K562 (cell line): ENCODE measurements around the gene RABIF. TPM values are rescaled to one million over a fixed set of nuclear protein-coding genes. Genes with fewer than 3 reads are reported as not detected.

Source experiments
- ATF7 ChIP-seq: fragments of 450-650 bp; IDR thresholded peaks from 2 replicates; pipeline ENCODE4 v1.7.1; 2014; ENCODE audit warnings: mild to moderate bottlenecking, moderate library complexity
- BRD9 ChIP-seq: fragments of 450-650 bp; IDR thresholded peaks from 2 replicates; pipeline ENCODE4 v1.6.1; 2018; ENCODE audit warnings: low read depth; ENCODE audit not compliant: partially characterized antibody
- CXXC5 ChIP-seq: fragments of 250-450 bp; sonication (Bioruptor Pico); IDR thresholded peaks from 2 replicates; pipeline ENCODE4 v1.8.0; 2022; ENCODE audit warnings: inconsistent platforms, mild to moderate bottlenecking, moderate library complexity
- EHMT2 ChIP-seq: fragments of 450-650 bp; IDR thresholded peaks from 2 replicates; pipeline ENCODE4 v1.6.1; 2018; ENCODE audit warnings: antibody characterized with exemption
- EP300 ChIP-seq: IDR thresholded peaks from 2 replicates; pipeline ENCODE4 v1.6.1; 2012; ENCODE audit warnings: low read length, improper control_type of control experiment
- JUN ChIP-seq, 2 experiments: sonication (generic) in 1 of 2; formaldehyde crosslinking in 1 of 2; IDR thresholded peaks; 2 replicates each; pipeline versions ENCODE4 v1.6.1 to v1.8.0; 2012 to 2022; ENCODE audit warnings: borderline replicate concordance in 2 of 2, mild to moderate bottlenecking in 2 of 2, improper control_type of control experiment in 1 of 2, low read depth in 1 of 2, low read length in 1 of 2, missing genetic modification reagents in 1 of 2
- KAT2B ChIP-seq: IDR thresholded peaks from one replicate; pipeline ENCODE4 v1.6.1; 2012; ENCODE audit warnings: low read depth, mild to moderate bottlenecking, control low read depth, inconsistent platforms, low read length, moderate library complexity
- LCOR ChIP-seq: sonication (generic); formaldehyde crosslinking; IDR thresholded peaks from 2 replicates; pipeline ENCODE4 v1.8.0; 2022; ENCODE audit warnings: mild to moderate bottlenecking, missing genetic modification reagents
- LEF1 ChIP-seq: fragments of 450-650 bp; IDR thresholded peaks from 2 replicates; pipeline ENCODE4 v1.6.1; 2016; ENCODE audit warnings: mild to moderate bottlenecking
- POLR2AphosphoS5 ChIP-seq: IDR thresholded peaks from 2 replicates; pipeline ENCODE4 v1.6.1; 2011; ENCODE audit warnings: mild to moderate bottlenecking, low read depth, low read length, moderate library complexity; ENCODE audit not compliant: control insufficient read depth, insufficient read depth
- RAD51 ChIP-seq: fragments of 450-650 bp; IDR thresholded peaks from 2 replicates; pipeline ENCODE4 v1.7.1; 2016; ENCODE audit warnings: low read depth, mild to moderate bottlenecking, borderline replicate concordance
- RB1 ChIP-seq: fragments of 450-650 bp; IDR thresholded peaks from 2 replicates; pipeline ENCODE4 v1.6.1; 2017; ENCODE audit warnings: low read depth, mild to moderate bottlenecking
- RCOR1 ChIP-seq, 2 experiments: IDR thresholded peaks; 2 replicates each; pipeline ENCODE4 v1.6.1; 2012; ENCODE audit warnings: low read depth in 2 of 2, low read length in 2 of 2, borderline replicate concordance in 1 of 2, improper control_type of control experiment in 1 of 2
- RNF2 ChIP-seq: sonication (generic); IDR thresholded peaks from 2 replicates; pipeline ENCODE4 v1.6.1; 2016
- SMARCA4 ChIP-seq: fragments of 450-650 bp; IDR thresholded peaks from 2 replicates; pipeline ENCODE4 v1.6.1; 2016
- SMARCC2 ChIP-seq: fragments of 450-650 bp; IDR thresholded peaks from 2 replicates; pipeline ENCODE4 v1.6.1; 2017; ENCODE audit warnings: antibody characterized with exemption, moderate library complexity, mild to moderate bottlenecking, low read depth
- TAF9B ChIP-seq: fragments of 450-650 bp; IDR thresholded peaks from 2 replicates; pipeline ENCODE4 v1.6.1; 2018; ENCODE audit warnings: mild to moderate bottlenecking; ENCODE audit not compliant: partially characterized antibody
- ZFX ChIP-seq: sonication (generic); formaldehyde crosslinking; IDR thresholded peaks from 2 replicates; pipeline ENCODE4 v1.8.0; 2022; ENCODE audit warnings: mild to moderate bottlenecking, missing genetic modification reagents, moderate library complexity
- polyA plus RNA-seq, 8 experiments: library from polyadenylated mRNA; depleted of rRNA in 4 of 8; stranded (reverse) in 5 of 8; unstranded in 3 of 8; fragments of >200 nt; fragmentation: Nextera tagmentation in 2 of 8; fragmentation: Illumina TruSeq in 1 of 8; extraction: Ambion mirVana in 2 of 8; extraction: Trizol in 1 of 8; gene quantifications; 2 replicates each; pipeline versions ENCODE4 v1.2.1 to v1.2.3, GENCODE V29; 2011 to 2014; ENCODE audit warnings: inconsistent platforms in 1 of 8, missing spikeins in 1 of 8
- total RNA-seq, 7 experiments: library from RNA; depleted of rRNA in 6 of 7; stranded (reverse); fragments of >200 nt in 6 of 7; fragmentation: Illumina TruSeq in 2 of 7; extraction: Trizol in 2 of 7; gene quantifications; 2 replicates each; pipeline versions ENCODE4 v1.2.1 to v1.2.3, GENCODE V29; 2011 to 2021; ENCODE audit warnings: low replicate concordance in 1 of 7
- TF ChIP-seq, protein P1 (sequence below): sonication (generic); formaldehyde crosslinking; IDR thresholded peaks from 2 replicates; pipeline ENCODE4 v1.8.0; 2022; ENCODE audit warnings: mild to moderate bottlenecking, missing genetic modification reagents
- TF ChIP-seq, protein P2 (sequence below): IDR thresholded peaks from 2 replicates; pipeline ENCODE4 v1.6.1; 2012; ENCODE audit warnings: low read depth, low read length, improper control_type of control experiment, borderline replicate concordance
- TF ChIP-seq, protein P3 (sequence below): fragments of 450-650 bp; formaldehyde crosslinking; IDR thresholded peaks from 2 replicates; pipeline ENCODE4 v1.4.0; 2022; ENCODE audit warnings: missing genetic modification characterization
- TF ChIP-seq, protein P4 (sequence below): sonication (generic); formaldehyde crosslinking; IDR thresholded peaks from 2 replicates; pipeline ENCODE4 v1.8.0; 2022; ENCODE audit warnings: missing genetic modification reagents, mild to moderate bottlenecking, moderate library complexity, borderline replicate concordance

The RABIF gene
- total and polyA plus RNA-seq, 9 of the 15 experiments (the other 6 are each of a cell fraction or from before 2014, with no cell fraction given) = 7.4 to 20.1 (median 11.0) TPM

DNA sequence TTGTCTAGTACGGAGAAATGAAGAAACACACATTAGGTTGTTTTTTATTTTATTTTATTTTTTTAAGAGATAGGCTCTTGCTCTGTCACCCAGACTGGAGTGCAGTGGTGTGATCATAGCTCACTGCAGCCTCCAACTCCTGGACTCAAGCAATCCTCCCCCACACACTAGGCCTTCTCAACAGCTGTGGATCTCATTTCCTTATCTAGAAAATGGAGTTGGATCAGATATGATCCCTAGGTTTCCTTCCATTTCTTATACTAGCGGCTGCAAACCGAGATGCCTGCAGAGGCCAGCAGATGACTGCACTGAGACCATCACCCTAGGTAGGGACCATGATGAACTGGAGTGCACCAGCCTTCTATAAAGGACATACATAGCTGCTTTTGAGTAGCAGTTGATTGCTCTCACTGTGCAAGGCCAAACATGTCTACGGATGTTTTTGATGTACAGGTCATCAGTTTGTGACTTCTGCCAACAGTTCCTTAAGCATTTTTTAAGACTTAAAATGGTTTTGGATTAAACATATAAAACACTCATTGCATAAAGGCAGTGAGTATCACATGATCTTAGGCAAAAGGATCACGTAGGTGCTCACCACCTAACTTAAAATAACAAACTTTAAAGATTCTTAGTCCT is 49.5 kb upstream of the RABIF start (continued):
- peak; percentile 55; the same call in 1 of the 2 replicates for TF ChIP-seq SMARCC2
- TF ChIP-seq EHMT2 = 0 out of 2 replicates have a peak, but pooled peaks have one; percentile 28
- TF ChIP-seq SMARCA4 = peak; percentile 87
- TF ChIP-seq LCOR (CRISPR knock-in tag) = 0 out of 2 replicates have a peak, but pooled peaks have one; percentile 20
- TF ChIP-seq ATF7 = peak; percentile 76
- TF ChIP-seq, protein P1, sequence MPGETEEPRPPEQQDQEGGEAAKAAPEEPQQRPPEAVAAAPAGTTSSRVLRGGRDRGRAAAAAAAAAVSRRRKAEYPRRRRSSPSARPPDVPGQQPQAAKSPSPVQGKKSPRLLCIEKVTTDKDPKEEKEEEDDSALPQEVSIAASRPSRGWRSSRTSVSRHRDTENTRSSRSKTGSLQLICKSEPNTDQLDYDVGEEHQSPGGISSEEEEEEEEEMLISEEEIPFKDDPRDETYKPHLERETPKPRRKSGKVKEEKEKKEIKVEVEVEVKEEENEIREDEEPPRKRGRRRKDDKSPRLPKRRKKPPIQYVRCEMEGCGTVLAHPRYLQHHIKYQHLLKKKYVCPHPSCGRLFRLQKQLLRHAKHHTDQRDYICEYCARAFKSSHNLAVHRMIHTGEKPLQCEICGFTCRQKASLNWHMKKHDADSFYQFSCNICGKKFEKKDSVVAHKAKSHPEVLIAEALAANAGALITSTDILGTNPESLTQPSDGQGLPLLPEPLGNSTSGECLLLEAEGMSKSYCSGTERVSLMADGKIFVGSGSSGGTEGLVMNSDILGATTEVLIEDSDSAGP (CRISPR knock-in tag) = no peak
- TF ChIP-seq ZFX (CRISPR knock-in tag) = peak; percentile 50; the same call in 1 of the 2 replicates
- TF ChIP-seq RB1 = no peak; the same call in 1 of the 2 replicates
- 0 out of 2 replicates have a peak, but pooled peaks have one; percentile 22 for TF ChIP-seq JUN (IDR thresholded peaks at IDR 0.05; ENCODE audit: borderline replicate concordance, low read depth, low read length)
- no peak for TF ChIP-seq JUN (CRISPR knock-in tag; IDR thresholded peaks at IDR 0.05; ENCODE audit: borderline replicate concordance)
- peak; percentile 40 for TF ChIP-seq TAF9B
- 0 out of 2 replicates have a peak, but pooled peaks have one; percentile 32 for TF ChIP-seq POLR2AphosphoS5
- peak; percentile 68 for TF ChIP-seq EP300
- TF ChIP-seq LEF1 = peak; percentile 65; the same call in 1 of the 2 replicates
- TF ChIP-seq, protein P2, sequence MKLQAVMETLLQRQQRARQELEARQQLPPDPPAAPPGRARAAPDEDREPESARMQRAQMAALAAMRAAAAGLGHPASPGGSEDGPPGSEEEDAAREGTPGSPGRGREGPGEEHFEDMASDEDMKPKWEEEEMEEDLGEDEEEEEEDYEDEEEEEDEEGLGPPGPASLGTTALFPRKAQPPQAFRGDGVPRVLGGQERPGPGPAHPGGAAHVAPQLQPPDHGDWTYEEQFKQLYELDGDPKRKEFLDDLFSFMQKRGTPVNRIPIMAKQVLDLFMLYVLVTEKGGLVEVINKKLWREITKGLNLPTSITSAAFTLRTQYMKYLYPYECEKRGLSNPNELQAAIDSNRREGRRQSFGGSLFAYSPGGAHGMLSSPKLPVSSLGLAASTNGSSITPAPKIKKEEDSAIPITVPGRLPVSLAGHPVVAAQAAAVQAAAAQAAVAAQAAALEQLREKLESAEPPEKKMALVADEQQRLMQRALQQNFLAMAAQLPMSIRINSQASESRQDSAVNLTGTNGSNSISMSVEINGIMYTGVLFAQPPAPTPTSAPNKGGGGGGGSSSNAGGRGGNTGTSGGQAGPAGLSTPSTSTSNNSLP = peak; percentile 78; the same call in 1 of the 2 replicates
- TF ChIP-seq CXXC5 (CRISPR knock-in tag) = peak; percentile 11
- 0 out of 2 replicates have a peak, but pooled peaks have one; percentile 6 for TF ChIP-seq RAD51
- peak in 1 of 2 experiments; percentile 85; a peak in 2 of 4 replicates for TF ChIP-seq RCOR1 (IDR thresholded peaks at IDR 0.05; ENCODE audit: borderline replicate concordance in 1 of 2, low read depth in 2 of 2, low read length in 2 of 2)
- TF ChIP-seq RNF2 = 0 out of 2 replicates have a peak, but pooled peaks have one; percentile 72
- TF ChIP-seq, protein P3, sequence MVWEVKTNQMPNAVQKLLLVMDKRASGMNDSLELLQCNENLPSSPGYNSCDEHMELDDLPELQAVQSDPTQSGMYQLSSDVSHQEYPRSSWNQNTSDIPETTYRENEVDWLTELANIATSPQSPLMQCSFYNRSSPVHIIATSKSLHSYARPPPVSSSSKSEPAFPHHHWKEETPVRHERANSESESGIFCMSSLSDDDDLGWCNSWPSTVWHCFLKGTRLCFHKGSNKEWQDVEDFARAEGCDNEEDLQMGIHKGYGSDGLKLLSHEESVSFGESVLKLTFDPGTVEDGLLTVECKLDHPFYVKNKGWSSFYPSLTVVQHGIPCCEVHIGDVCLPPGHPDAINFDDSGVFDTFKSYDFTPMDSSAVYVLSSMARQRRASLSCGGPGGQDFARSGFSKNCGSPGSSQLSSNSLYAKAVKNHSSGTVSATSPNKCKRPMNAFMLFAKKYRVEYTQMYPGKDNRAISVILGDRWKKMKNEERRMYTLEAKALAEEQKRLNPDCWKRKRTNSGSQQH (CRISPR knock-in tag) = no peak
- TF ChIP-seq, protein P4, sequence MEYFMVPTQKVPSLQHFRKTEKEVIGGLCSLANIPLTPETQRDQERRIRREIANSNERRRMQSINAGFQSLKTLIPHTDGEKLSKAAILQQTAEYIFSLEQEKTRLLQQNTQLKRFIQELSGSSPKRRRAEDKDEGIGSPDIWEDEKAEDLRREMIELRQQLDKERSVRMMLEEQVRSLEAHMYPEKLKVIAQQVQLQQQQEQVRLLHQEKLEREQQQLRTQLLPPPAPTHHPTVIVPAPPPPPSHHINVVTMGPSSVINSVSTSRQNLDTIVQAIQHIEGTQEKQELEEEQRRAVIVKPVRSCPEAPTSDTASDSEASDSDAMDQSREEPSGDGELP (CRISPR knock-in tag) = peak; percentile 95
- no peak for TF ChIP-seq KAT2B
- no peak for TF ChIP-seq BRD9
